GM19099 (cell line): ENCODE measurements around the gene CPNE5.

ENCODE experiments used
- POLR2A ChIP-seq: IDR thresholded peaks from 3 replicates; pipeline ENCODE4 v1.6.1; 2011; ENCODE audit warnings: low read depth; ENCODE audit not compliant: insufficient read length; ENCODE audit errors: extremely low read depth

The CPNE5 gene

GRCh38 chr6:36695414-36695813 lies 143.8 kb downstream of the CPNE5 start:
- no peak for TF ChIP-seq POLR2A

DNA sequence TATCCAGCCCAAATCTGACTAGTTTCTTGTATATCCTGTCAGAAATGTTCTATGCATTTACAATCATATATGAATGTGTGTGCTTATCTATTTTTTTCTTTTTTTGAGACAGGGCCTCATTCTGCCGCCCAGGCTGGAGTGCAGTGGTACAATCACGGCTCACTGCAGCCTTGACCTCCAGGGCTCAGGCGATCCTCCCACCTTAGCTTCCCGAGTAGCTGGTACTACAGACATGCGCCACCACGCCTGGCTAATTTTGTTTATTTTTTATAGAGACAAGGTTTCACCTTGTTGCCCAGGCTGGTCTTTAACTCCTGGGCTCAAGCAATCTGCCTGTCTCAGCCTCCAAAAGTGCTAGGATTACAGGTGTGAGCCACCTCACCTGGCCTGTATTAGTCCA lies 144.6 kb downstream of the CPNE5 start:
- no peak for TF ChIP-seq POLR2A

- TF ChIP-seq POLR2A, result no peak
These were observed 146.2 kb downstream of the CPNE5 start for GRCh38 chr6:36692861-36693702.

- no peak for TF ChIP-seq POLR2A
These were observed 147.0 kb downstream of the CPNE5 start for GRCh38 chr6:36692220-36692619.

GRCh38 chr6:36691612-36692011 lies 147.6 kb downstream of the CPNE5 start:
- no peak for TF ChIP-seq POLR2A

GRCh38 chr6:36691011-36691410 lies 148.2 kb downstream of the CPNE5 start:
- no peak for TF ChIP-seq POLR2A
